AG04449 (cell line): ENCODE results near the gene MPV17L.
"Not testable (repeated sequence)": the region's sequence is repeated elsewhere in the genome, so short reads cannot be mapped to it uniquely, and the experiment has no call there.

Source experiments
- CTCF ChIA-PET: fragments of 350-600 bp; formaldehyde crosslinking; extraction: SDS; loops from one replicate; lab custom pipeline; 2021; ENCODE audit warnings: antibody characterized with exemption; lab: Yijun Ruan, JAX
- POLR2A ChIA-PET: fragments of 400-600, 350-600 bp; formaldehyde crosslinking; extraction: SDS; loops from one replicate; lab custom pipeline; 2020; ENCODE audit warnings: antibody characterized with exemption, inconsistent platforms; lab: Yijun Ruan, JAX
- DNase-seq: peaks from one replicate; pipeline ENCODE4 v3.0.0-alpha.2; 2010; ENCODE audit warnings: low read depth, low spot score
- H3K4me3 ChIP-seq: 2 replicates; pipeline ENCODE4 v1.5.1; 2011; ENCODE audit warnings: low read depth, mild to moderate bottlenecking, control low read depth, low read length
- CTCF ChIP-seq: IDR thresholded peaks from one replicate; pipeline ENCODE4 v1.5.1; 2011; ENCODE audit warnings: mild to moderate bottlenecking, moderate library complexity, low read length, control low read depth, inconsistent platforms; ENCODE audit not compliant: insufficient read depth; ENCODE audit errors: missing control alignments

MPV17L gene

GRCh38 chr16:15425861-15426260 is 30.3 kb downstream of the MPV17L start:
- no peak for DNase-seq
- ChIA-PET POLR2A (no interaction called here), CTCF (interaction anchor here (0.7 to 4.9 kb wide), 10 partner anchors 9 to 769 kb away, joined by 3 to 57 read pairs (median 4); no protein-coding TSS in a partner anchor)
- no peak overlapping the region for H3K4me3 ChIP-seq
- no peak for TF ChIP-seq CTCF

GRCh38 chr16:15426796-15427195 is 31.2 kb downstream of the MPV17L start:
- TF ChIP-seq CTCF = no peak
- ChIA-PET CTCF (interaction anchor here (0.7 to 4.9 kb wide), 12 partner anchors 9 to 768 kb away, joined by 3 to 57 read pairs (median 4); partner anchors contain the start of gene MARF1), POLR2A (no interaction called here)
- DNase-seq = no peak
- H3K4me3 ChIP-seq = no peak overlapping the region

- H3K4me3 ChIP-seq = peak overlapping the region; percentile 34
- peak; percentile 61 for TF ChIP-seq CTCF
- DNase-seq = no peak
- ChIA-PET POLR2A (no interaction called here), CTCF (interaction anchor here (0.6 to 4.9 kb wide), 25 partner anchors 9 to 281 kb away, joined by 3 to 57 read pairs (median 3); partner anchors contain the start of gene MARF1)
These were observed 32.2 kb downstream of the MPV17L start for GRCh38 chr16:15427648-15428239.

GRCh38 chr16:15430884-15431283 is 35.3 kb downstream of the MPV17L start:
- DNase-seq, POLR2A ChIA-PET, H3K4me3 ChIP-seq: not testable (repeated sequence)
- CTCF ChIA-PET = interaction anchor here (0.9 kb wide), 1 partner anchor 79 kb away, joined by 3 read pairs; no protein-coding TSS in a partner anchor

GRCh38 chr16:15434079-15434424 is 38.5 kb downstream of the MPV17L start:
- ChIA-PET CTCF (no interaction called here), POLR2A (no interaction called here)
- H3K4me3 ChIP-seq = peak overlapping the region; percentile 94
- TF ChIP-seq CTCF = no peak
- no peak for DNase-seq

GRCh38 chr16:15434425-15435215 is 39.1 kb downstream of the MPV17L start, which contains the start of gene BMERB1:
Gene BMERB1 (plus strand): TSS chr16:15434588. CDS start chr16:15434654, 66 bp downstream.
- DNase-seq = no peak
- no peak for TF ChIP-seq CTCF
- H3K4me3 ChIP-seq = peak within 1 kb of the TSS; percentile 94
- POLR2A ChIA-PET = no interaction called here
- CTCF ChIA-PET = no interaction called here
